PC-9 (cell line): ENCODE measurements around the gene CDHR5. TPM values are rescaled to one million over a fixed set of nuclear protein-coding genes. Genes with fewer than 3 reads are reported as not detected.

Source experiments
- BruUV-seq: library from RNA; stranded (reverse); fragments of 400-500 nt; replicated peaks from 2 replicates; lab custom pipeline; 2021; lab: Mats Ljungman, UMichigan
- CTCF ChIA-PET: fragments of 300-600 bp; sonication (Branson Sonifier 250); formaldehyde crosslinking; loops from one replicate; lab custom pipeline; 2022; ENCODE audit warnings: antibody characterized with exemption; lab: Charles Lee
- POLR2A ChIA-PET: fragments of 300-600 bp; sonication (Branson Sonifier 250); formaldehyde crosslinking; loops from one replicate; lab custom pipeline; 2022; ENCODE audit warnings: antibody characterized with exemption; ENCODE audit not compliant: unreplicated experiment; lab: Charles Lee
- DNase-seq, 2 experiments: peaks; one replicate each; pipeline versions ENCODE4 v3.0.0 to v3.0.0-alpha.2; 2015 to 2022; ENCODE audit warnings: mixed read lengths in 1 of 2
- H2AFZ ChIP-seq: fragments of 200-600 bp; sonication (generic); 2 replicates; pipeline ENCODE4 v1.8.1; 2017; ENCODE audit warnings: antibody characterized with exemption
- H3F3A ChIP-seq: fragments of 200-600 bp; sonication (generic); 2 replicates; pipeline ENCODE4 v1.8.1; 2017; ENCODE audit warnings: antibody characterized with exemption, mild to moderate bottlenecking, low read depth; ENCODE audit not compliant: insufficient read depth
- H3K27ac ChIP-seq: fragments of 200-600 bp; sonication (generic); 2 replicates; pipeline ENCODE4 v1.6.1; 2016; ENCODE audit warnings: mixed run types
- H3K27me3 ChIP-seq: fragments of 200-600 bp; sonication (generic); 2 replicates; pipeline ENCODE4 v1.6.1; 2016; ENCODE audit warnings: low read depth, mixed run types; ENCODE audit not compliant: insufficient read depth
- H3K36me3 ChIP-seq: fragments of 200-600 bp; sonication (generic); 2 replicates; pipeline ENCODE4 v1.6.1; 2016; ENCODE audit warnings: low read depth, mixed run types
- H3K4me1 ChIP-seq: fragments of 200-600 bp; sonication (generic); replicated peaks from 2 replicates; pipeline ENCODE4 v1.6.1; 2016; ENCODE audit warnings: mixed run types; ENCODE audit not compliant: insufficient read depth
- H3K4me2 ChIP-seq: fragments of 200-600 bp; sonication (generic); 2 replicates; pipeline ENCODE4 v1.6.1; 2017; ENCODE audit warnings: mixed run types
- H3K4me3 ChIP-seq: fragments of 200-600 bp; sonication (generic); 2 replicates; pipeline ENCODE4 v1.6.1; 2016; ENCODE audit warnings: mixed run types
- H3K79me2 ChIP-seq: fragments of 200-600 bp; sonication (generic); 2 replicates; pipeline ENCODE4 v1.6.1; 2017; ENCODE audit warnings: low read depth, mixed run types
- H3K9me2 ChIP-seq: fragments of 200-600 bp; sonication (generic); 2 replicates; pipeline ENCODE4 v1.8.1; 2017; ENCODE audit warnings: mild to moderate bottlenecking; ENCODE audit not compliant: insufficient read depth
- H3K9me3 ChIP-seq: fragments of 200-600 bp; sonication (generic); 2 replicates; pipeline ENCODE4 v1.8.1; 2016; ENCODE audit warnings: low read depth; ENCODE audit not compliant: insufficient read depth
- H4K20me1 ChIP-seq: fragments of 200-600 bp; sonication (generic); 2 replicates; pipeline ENCODE4 v1.8.1; 2017; ENCODE audit not compliant: insufficient read depth
- EZH2 ChIP-seq: fragments of 200-600 bp; sonication (generic); IDR thresholded peaks from 2 replicates; pipeline ENCODE4 v1.8.0; 2017; ENCODE audit warnings: antibody characterized with exemption, low read depth
- intact Hi-C: fragments of 100-400 bp; cut with micrococcal nuclease; formaldehyde crosslinking; loops from one replicate; pipeline ENCODE4 v1.10.0; 2022; ENCODE audit not compliant: unreplicated experiment
- total RNA-seq: library from RNA; stranded (reverse); gene quantifications from 2 replicates; pipeline ENCODE4 v1.2.3, GENCODE V29; 2021
- TF ChIP-seq, protein P1 (sequence below): fragments of 200-600 bp; sonication (generic); conservative IDR thresholded peaks from 2 replicates; pipeline ENCODE4 v1.6.1; 2017; ENCODE audit warnings: mixed run types, antibody characterized with exemption, mild to moderate bottlenecking, moderate library complexity

Gene CDHR5
- total RNA-seq, 1 experiment from 2014 or later = not detected

GRCh38 chr11:607971-608659 lies 16.6 kb downstream of the CDHR5 start:
- no peak overlapping the region for H3K4me2 ChIP-seq
- no peaks in the 10 kb centered on the region for H3K9me3 ChIP-seq
- H3F3A ChIP-seq = peaks cover 9% of the 10 kb centered on the region
- H3K27ac ChIP-seq = no peak overlapping the region
- no peak overlapping the region for H2AFZ ChIP-seq
- no peaks in the 10 kb centered on the region for H3K36me3 ChIP-seq
- TF ChIP-seq, protein P1, sequence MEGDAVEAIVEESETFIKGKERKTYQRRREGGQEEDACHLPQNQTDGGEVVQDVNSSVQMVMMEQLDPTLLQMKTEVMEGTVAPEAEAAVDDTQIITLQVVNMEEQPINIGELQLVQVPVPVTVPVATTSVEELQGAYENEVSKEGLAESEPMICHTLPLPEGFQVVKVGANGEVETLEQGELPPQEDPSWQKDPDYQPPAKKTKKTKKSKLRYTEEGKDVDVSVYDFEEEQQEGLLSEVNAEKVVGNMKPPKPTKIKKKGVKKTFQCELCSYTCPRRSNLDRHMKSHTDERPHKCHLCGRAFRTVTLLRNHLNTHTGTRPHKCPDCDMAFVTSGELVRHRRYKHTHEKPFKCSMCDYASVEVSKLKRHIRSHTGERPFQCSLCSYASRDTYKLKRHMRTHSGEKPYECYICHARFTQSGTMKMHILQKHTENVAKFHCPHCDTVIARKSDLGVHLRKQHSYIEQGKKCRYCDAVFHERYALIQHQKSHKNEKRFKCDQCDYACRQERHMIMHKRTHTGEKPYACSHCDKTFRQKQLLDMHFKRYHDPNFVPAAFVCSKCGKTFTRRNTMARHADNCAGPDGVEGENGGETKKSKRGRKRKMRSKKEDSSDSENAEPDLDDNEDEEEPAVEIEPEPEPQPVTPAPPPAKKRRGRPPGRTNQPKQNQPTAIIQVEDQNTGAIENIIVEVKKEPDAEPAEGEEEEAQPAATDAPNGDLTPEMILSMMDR = no peak
- no peak for TF ChIP-seq EZH2
- no peaks in the 10 kb centered on the region for H3K79me2 ChIP-seq
- no peaks in the 10 kb centered on the region for H3K9me2 ChIP-seq
- ChIA-PET CTCF (no interaction called here), POLR2A (no interaction called here)
- intact Hi-C loops = no loop called here
- BruUV-seq = no TSS peak
- no peaks in the 10 kb centered on the region for H3K4me1 ChIP-seq
- H3K27me3 ChIP-seq = no peaks in the 10 kb centered on the region
- no peak overlapping the region for H3K4me3 ChIP-seq
- DNase-seq = no peak
- peaks cover 6% of the 10 kb centered on the region for H4K20me1 ChIP-seq

DNA sequence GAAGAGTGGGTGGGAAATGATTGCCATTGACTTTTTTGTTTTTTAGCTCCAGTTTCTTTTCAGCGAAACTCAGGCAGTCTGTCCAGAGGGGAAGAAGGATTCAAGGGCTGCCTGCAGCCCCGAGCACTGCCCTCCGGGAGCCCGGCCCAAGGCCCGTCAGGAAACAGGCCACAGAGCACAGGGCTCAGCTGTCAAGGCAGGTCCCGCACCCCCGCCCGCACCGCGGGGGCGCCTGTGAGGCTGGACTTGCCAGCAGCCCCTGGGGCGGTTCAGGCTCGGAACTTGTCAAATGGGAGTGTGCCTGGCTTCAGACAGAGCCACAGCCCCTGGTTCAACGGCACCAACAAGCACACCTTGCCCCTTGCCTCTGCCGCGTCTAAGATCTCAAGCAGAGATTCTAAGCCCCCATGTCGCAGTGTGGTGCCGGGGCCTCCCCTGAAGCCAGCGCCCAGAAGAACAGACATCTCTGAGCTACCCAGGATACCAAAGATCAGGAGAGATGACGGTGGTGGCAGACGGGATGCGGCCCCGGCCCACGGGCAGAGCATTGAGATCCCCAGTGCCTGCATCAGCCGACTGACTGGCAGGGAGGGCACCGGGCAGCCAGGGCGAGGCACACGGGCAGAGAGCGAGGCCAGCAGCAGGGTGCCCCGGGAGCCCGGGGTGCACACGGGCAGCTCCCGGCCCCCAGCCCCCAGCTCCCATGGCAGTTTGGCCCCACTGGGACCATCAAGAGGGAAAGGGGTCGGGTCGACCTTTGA lies 17.6 kb downstream of the CDHR5 start:
- ChIA-PET POLR2A (no interaction called here), CTCF (no interaction called here)
- TF ChIP-seq, protein P1 = no peak
- no peak for TF ChIP-seq EZH2
- no peaks in the 10 kb centered on the region for H3K27me3 ChIP-seq
- no peak overlapping the region for H3K4me2 ChIP-seq
- H2AFZ ChIP-seq = no peak overlapping the region
- intact Hi-C loops = no loop called here
- no peak overlapping the region for H3K27ac ChIP-seq
- no peaks in the 10 kb centered on the region for H3K79me2 ChIP-seq
- no peak for DNase-seq
- no peaks in the 10 kb centered on the region for H3K36me3 ChIP-seq
- no peak overlapping the region for H3K4me3 ChIP-seq
- no TSS peak for BruUV-seq
- peaks cover 7% of the 10 kb centered on the region for H3F3A ChIP-seq
- no peaks in the 10 kb centered on the region for H3K9me2 ChIP-seq
- no peaks in the 10 kb centered on the region for H3K4me1 ChIP-seq
- no peaks in the 10 kb centered on the region for H4K20me1 ChIP-seq
- no peaks in the 10 kb centered on the region for H3K9me3 ChIP-seq

- Histone ChIP-seq H3K27me3 (no peaks in the 10 kb centered on the region), H3K27ac (no peak overlapping the region), H3K9me3 (no peaks in the 10 kb centered on the region), H2AFZ (no peak overlapping the region), H4K20me1 (no peaks in the 10 kb centered on the region), H3K79me2 (no peaks in the 10 kb centered on the region), H3K4me2 (no peak overlapping the region), H3F3A (no peaks in the 10 kb centered on the region), H3K4me3 (no peak overlapping the region), H3K36me3 (no peaks in the 10 kb centered on the region), H3K9me2 (no peaks in the 10 kb centered on the region), H3K4me1 (no peaks in the 10 kb centered on the region)
- DNase-seq = peak in 1 of 2 experiments; percentile 79
- POLR2A ChIA-PET = no interaction called here
- no TSS peak for BruUV-seq
- no peak for TF ChIP-seq EZH2
- TF ChIP-seq, protein P1 = no peak
- intact Hi-C loops = no loop called here
- CTCF ChIA-PET = no interaction called here
These were observed 18.5 kb downstream of the CDHR5 start for GRCh38 chr11:606245-606644.
